GM12801 (cell line): ENCODE measurements around the gene ZNF318.

Source experiments
- TF ChIP-seq, protein P1 (sequence below): IDR thresholded peaks from one replicate; pipeline ENCODE4 v1.5.1; 2011; ENCODE audit warnings: control low read depth; ENCODE audit not compliant: insufficient read length; ENCODE audit errors: extremely low read depth

Gene ZNF318

DNA sequence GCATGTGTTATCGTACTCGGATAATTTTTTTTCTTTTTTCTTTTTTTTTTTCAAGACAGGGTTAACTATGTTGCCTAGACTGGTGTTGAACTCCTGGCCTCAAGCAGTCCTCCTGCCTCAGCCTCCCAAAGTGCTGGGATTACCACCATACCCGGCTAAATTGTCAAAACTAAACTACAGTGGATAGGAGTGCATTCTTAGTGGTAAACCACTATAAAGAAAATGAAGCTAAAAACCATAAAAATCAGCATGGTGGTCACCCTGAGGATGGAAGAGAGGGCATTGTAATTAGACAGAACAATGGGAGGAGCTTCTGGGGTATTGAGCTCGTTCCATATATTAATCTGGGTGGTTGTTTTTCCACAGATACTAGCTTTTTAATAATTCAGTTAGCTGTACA is 6.2 kb upstream of the ZNF318 start:
- TF ChIP-seq, protein P1, sequence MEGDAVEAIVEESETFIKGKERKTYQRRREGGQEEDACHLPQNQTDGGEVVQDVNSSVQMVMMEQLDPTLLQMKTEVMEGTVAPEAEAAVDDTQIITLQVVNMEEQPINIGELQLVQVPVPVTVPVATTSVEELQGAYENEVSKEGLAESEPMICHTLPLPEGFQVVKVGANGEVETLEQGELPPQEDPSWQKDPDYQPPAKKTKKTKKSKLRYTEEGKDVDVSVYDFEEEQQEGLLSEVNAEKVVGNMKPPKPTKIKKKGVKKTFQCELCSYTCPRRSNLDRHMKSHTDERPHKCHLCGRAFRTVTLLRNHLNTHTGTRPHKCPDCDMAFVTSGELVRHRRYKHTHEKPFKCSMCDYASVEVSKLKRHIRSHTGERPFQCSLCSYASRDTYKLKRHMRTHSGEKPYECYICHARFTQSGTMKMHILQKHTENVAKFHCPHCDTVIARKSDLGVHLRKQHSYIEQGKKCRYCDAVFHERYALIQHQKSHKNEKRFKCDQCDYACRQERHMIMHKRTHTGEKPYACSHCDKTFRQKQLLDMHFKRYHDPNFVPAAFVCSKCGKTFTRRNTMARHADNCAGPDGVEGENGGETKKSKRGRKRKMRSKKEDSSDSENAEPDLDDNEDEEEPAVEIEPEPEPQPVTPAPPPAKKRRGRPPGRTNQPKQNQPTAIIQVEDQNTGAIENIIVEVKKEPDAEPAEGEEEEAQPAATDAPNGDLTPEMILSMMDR, result no peak

DNA sequence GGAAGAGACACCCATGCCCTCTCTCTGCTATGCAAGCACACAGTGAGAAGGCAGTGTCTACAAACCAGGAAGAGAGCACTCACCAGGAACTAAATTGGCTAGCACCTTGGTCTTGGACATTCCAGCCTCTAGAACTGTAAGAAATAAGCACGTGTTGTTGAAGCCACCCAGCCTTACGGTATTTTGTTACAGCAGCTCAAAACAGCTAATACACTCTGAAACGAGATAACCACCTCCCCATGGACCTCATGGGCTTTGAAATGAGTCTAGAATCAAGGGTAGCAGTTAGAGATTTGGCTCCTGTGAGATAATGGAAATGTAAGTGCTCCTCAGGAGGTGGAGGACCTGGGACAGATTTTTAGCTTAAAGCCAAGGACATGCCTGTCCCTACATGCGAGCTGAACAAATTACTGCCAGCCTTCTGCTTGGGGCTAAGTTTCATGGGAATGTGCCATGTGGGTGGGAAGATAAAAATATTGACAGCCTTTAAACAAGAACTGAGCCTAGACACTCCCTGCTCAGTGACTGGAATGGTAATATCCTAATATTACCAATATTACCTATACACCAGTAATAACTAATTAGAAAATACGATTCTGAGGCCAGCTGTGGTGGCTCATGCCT is 3.9 kb upstream of the ZNF318 start:
- TF ChIP-seq, protein P1, result no peak

DNA sequence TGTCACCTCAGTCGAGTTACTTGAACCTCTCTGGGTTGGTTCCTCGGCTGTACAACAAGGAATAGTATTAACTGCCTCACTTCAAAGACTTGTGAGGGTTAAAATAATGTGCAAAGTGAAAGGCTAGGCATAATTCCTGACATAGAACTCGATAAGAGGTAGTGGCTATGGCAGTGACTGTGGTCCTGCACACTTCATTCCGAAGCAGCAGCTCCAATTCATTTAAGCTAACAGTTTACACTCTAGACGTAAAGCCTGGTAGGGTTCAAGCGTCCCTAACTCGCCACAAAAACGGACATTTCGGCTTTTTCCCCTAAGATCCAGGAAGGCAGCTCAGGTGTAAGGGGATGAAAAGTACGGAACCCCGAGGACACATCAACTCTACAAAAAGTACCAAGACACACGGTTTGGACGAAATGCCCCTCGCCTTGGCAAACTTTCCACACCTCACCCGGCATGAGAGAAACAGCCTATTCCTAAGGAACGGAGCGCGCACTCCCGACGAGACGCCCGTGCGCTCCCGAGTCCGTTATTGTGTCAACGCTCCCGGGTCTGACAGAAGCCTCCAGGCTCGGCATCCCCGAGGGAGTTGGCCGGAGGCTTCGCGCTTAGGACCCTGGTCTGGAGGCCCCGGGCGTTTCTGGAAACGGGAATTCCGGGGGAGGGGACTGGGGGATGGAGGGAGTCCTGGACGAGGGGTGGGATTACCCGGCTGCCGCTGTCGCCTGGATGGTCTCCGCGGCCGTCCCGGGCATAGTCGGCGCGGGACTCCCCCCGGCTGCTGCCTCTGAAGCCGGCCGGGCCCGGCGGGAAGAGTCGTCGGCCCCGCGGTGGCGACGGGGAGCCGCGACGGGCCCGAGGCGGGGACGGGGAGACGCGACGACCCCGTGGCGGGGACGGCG is 937 bp downstream of the ZNF318 start:
- TF ChIP-seq, protein P1, result no peak

DNA sequence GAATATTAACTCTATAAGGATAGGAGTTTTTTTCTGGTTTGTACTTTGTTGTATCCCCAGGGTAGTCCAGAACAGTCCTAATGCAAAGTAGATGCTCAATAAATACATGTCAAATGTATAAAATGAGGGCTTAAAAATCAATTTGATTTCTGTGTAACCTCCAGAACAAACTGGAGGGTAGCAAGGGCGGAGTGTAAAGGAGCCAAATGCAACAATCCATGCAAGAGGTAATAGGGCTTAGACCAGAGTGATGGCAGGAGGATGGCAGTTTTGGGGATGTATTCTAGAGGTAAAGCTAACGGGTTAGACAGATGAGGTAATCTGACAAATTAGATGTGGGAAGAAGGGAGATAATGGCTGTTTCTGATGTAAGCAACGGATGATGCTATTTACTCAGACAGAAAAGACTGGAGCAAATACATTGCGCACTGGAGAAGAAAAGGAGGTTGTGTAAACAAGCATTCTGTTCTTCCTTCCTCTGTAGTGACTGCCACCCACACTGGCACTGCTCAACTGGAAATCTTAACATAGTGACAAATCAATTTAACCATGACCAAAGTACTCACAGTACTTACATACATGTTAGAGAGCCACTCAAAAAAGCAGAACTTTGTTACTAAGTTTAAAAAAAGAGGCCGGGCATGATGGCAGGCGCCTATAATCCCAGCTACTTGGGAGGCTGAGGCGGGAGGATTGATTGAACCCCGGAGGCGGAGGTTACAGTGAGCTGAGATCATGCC is 2.0 kb downstream of the ZNF318 start:
- TF ChIP-seq, protein P1, result no peak

DNA sequence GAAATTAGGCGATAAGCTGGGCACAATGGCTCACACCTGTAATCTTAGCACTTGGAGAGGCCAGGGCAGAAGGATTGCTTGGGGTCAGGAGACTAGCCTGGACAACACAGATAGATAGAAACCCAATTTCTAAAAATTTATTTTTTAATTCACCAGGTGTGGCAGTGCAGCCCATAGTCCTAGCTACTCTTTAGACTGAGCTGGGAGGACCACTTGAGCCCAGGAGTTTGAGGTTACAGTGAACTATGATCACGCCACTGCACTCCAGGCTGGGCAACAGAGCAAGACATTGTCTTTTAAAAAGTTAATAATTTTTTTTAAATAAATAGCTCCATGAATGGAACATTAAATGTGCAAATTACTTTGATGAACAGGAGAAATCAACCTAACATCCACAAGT is 8.2 kb downstream of the ZNF318 start:
- TF ChIP-seq, protein P1, result no peak

DNA sequence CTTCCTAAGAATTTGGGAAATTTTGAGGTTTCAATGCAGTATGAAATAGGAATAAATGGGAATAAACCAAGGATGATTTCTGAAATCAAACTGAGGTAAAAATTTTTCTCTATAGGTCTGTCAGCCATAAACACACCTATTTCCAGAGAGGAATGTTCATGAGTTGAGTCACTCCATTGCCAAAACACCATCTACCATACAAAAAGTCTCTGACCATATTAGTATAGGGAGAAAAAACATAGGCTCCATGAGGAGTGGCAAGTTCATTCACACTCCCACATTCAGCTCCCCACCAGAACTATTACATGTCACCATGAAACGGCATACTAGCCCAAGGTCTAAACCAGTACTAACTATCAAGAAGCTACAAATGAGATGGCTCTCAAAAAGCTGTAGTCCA is 9.6 kb downstream of the ZNF318 start:
- TF ChIP-seq, protein P1, result no peak

DNA sequence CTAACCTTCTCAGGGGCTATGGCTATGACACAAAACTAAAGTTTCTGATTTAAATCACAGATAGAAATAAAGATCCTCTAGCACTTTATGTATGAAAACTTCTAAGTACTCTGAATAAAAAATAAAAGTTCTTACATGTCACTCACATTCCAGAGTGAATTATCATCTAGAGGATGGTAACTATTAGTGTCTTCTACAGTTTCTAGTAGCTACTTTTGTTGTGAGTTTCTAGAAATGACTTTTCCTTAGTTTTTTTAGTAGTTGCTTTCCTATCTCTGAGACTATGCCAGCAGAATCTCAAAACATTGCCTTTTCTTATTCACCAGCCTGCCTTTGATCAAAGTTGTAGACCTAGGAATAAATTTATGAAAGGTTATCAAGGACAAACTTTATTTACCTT is 10.1 kb downstream of the ZNF318 start:
- TF ChIP-seq, protein P1, result no peak
